IPS DF 4.7 (cell line): Measurements from ENCODE around the gene SZT2.
"Not testable (repeated sequence)": the region's sequence is repeated elsewhere in the genome, so short reads cannot be mapped to it uniquely, and the experiment has no call there.

Experiments
- DNase-seq: peaks from one replicate; pipeline ENCODE4 v3.0.0-alpha.2; 2013; ENCODE audit warnings: low spot score; ENCODE audit errors: extremely low read depth

The SZT2 gene

GRCh38 chr1:43453442-43454269 lies 64.0 kb downstream of the SZT2 start, which contains the start of gene HYI:
Gene HYI, minus strand, starts transcription at chr1:43453931. Its CDS starts 138 bp downstream, at chr1:43453793.
- DNase-seq: no peak

- DNase-seq: peak; percentile 72
Observed at GRCh38 chr1:43454270-43455011, 64.7 kb downstream of the SZT2 start.

GRCh38 chr1:43455213-43455889 lies 65.7 kb downstream of the SZT2 start:
- no peak for DNase-seq

DNA sequence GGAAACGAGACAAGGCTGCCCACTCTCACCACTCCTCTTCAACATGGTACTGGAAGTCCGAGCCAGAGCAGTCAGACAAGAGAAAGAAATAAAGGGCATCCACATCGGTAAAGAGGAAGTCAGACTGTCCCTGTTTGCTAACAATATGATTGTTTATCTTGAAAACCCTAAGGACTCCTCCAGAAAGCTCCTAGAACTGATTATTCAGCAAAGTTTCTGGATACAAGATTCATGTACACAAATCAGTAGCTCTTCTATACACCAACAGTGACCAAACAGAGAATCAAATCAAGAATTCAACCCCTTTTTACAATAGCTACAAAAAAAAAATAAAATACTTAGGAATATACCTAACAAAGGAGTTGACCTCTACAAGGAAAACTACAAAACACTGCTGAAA lies 68.7 kb downstream of the SZT2 start:
- DNase-seq: not testable (repeated sequence)

DNA sequence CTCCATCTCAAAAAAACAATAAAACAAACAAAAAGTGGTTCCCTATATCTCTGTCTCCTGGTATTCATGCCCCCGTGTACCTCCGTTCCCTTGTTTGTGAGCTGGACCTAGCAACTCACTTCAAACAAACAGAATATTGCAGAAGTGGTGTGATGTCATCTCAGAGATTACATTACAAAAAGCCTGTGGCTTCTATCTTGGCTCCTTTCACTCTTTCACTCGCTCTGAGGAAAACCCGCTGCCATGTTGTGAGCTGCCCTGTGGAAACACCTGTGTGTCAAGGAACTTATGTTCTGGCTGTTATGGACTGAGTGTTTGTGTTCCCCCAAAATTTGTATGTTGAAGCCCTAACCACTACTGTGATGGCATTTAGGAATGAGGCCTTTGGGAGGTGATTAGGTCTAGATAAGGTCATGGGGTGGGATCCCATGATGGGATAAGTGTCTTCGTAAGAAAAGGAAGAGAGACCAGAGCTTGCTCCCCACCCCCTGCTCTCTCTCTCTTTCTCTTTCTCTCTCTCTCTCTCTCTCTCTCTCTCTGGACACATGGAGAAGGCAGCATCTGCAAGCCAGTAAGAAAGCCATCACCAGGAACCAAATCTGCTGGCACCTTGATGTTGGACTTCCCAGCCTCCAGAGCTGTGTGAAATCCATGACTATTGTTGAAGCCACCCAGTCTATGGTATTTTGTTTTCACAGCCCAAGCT lies 71.4 kb downstream of the SZT2 start:
- no peak for DNase-seq

GRCh38 chr1:43463479-43463878 lies 73.8 kb downstream of the SZT2 start:
- DNase-seq: no peak

GRCh38 chr1:43464681-43465504 lies 75.2 kb downstream of the SZT2 start:
- no peak for DNase-seq

DNA sequence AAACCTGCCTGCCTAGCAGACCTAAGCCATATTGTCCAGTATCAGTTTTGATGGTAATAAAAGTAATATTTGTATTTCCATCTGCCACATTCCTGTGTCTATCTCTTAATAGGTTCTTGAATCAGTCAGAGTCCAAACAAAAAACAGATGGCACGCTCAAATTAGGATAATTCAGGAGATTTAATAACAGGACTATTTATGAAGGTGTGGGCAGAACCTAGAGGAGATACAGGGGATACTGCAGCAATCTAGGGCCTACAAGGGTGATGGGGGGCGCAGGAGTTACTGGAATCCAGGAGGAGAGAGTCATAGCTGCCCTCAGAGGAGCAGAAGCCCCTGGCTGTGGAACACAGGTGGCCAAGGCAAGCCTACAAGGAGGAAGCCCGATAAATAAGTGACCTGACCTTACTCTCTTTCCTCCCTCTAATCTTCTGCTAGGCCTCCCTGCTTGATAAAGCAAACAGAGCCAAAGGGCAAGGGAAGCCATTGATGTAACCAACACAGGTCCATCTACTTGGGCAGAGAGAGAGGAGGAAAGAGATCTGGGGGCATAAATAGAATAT lies 75.9 kb downstream of the SZT2 start:
- no peak for DNase-seq

DNA sequence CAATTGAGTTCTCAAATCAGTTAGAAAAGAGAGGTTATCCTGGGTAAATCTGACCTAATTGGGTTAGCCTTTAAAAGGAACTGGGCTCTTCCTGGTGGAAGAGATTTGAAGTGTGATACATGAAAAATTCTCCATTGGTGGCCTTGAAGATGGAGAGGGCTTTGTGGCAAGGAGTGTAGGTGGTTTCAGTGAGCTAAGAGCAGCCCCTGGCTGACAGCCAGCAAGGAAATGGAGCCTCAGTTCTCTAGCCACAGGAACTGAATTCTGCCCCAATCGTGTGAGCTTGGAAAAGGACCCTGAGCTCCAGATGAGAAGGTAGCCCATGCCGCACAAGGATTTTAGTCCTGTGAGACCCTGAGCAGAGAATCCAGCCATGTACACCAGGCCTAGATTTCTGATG lies 76.7 kb downstream of the SZT2 start:
- DNase-seq: no peak

DNA sequence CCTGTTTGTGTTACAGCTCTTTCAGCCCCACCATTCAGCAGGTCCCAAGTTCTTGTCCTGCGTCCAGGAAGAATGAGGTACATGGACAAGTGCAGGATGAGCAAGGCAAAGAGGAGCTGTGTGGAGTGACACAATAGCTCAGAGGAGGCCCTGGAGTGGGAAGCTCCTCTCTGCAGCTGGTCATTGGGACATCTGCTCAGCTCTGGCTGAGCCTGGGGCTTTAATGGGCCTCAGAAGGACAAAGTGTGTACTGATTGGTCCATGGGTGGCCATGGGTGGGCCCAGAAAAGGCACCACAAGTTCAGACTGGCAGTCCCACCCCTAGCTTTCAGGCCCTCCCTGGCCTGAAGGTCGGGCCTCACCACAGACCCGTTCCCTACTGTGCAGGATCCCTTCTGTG lies 78.7 kb downstream of the SZT2 start:
- no peak for DNase-seq

- DNase-seq: no peak
Observed at GRCh38 chr1:43469932-43470331, 80.2 kb downstream of the SZT2 start.

DNA sequence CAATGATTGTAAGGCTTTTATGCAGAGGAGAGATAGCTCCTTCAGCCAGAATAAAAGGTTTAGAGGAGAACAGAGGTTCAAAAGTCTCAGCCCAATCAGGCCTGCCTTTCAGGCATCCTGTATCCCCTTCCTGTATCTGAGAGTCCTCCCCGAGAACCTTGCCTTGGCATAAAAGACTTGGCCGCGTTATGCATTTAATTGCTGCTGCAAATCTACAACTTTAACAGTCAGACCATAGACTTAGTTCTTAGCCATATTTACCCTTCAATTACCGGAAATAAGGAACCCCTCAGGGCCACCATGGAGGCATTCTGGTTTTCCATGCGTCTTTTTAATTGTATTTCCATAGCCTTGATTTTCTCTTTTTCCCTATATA lies 82.4 kb downstream of the SZT2 start:
- no peak for DNase-seq

DNA sequence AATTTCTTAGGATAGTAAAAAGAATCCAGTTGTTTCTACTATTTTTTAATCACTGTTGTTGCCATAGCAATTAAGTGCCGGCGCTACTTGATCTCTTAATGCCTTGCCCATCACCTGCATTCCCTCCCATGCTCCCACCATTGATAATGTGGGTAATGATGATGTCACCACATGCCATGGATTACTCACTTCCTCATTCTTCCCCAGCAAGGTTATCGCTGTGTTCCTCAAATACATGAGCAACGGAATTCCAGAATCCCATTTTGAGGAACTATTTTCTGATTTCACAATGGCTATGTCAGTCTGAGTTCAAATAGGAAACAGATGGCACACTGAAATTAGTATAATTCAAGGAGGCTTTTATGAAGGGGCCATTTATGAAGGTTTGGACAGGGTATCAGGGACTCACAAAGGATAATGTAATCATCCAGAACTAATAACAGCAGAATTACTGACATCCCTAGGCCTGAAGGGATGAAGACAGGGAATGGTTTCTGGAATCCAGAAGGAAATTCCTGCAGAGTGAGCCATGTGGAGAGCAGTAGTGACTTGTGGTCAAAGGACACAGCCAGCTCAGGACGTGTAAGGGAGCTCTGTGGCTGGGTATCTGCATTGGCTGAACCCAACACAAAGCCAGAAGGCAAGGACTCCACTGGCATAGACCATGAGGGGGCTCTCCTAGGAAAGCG lies 82.9 kb downstream of the SZT2 start:
- not testable (repeated sequence) for DNase-seq

DNA sequence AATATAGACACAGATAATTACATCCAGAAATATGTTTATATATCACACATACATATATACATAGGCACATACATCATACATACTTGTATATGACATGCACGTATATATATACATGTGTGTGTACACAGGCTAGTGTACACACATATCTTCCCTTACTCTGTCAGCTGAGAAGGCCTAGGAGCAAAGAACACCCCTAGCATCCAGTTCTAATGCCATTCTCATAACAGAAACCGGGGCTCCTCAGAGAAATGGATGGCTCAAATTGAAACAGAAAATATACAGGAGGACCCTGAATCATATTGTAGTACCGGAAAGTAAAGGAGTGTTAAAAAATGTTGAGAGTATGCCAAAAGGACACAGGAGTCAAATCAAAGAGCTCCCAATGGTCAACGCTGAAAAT lies 83.8 kb downstream of the SZT2 start:
- no peak for DNase-seq

DNA sequence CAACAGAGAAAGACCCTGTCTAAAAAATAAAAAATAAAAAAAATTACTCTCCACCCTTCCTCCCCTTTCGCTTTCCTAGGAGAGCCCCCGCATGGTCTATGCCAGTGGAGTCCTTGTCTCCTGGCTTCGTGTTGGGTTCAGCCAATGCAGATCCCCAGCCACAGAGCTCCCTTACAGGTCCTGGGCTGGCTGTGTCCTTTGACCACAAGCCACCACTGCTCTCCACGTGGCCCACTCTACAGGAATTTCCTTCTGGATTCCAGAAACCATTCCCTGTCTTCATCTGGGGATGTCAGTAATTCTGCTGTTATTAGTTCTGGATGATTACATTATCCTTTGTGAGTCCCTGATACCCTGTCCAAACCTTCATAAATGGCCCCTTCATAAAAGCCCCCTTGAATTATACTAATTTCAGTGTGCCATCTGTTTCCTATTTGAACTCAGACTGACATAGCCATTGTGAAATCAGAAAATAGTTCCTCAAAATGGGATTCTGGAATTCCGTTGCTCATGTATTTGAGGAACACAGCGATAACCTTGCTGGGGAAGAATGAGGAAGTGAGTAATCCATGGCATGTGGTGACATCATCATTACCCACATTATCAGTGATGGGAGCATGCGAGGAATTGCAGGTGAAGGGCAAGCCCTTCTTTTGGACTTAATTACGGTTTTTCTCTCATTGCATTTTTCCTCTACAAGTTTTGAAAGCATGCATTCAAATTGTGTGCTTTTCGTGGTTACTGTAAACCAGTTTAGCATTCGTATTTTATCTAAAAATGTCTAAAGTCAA lies 86.1 kb downstream of the SZT2 start:
- DNase-seq: not testable (repeated sequence)

DNA sequence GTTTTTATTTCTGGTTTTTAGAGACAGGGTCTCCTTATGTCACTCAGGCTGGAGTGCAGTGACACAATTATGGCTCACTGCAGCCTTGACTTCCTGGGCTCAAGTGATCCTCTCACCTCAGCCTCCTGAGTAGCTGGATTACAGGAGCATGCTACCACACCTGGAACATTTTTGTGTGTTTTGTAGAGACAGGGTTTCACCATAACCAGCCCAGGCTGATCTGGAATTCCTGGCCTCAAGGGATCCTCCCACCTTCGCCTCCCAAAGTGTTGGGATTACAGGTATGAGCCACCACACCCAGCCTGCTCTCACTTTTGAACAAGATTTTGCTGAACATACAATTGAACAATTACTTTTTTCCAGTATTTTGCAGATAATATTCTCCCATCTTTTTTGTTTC lies 88.0 kb downstream of the SZT2 start:
- no peak for DNase-seq

- no peak for DNase-seq
Observed at GRCh38 chr1:43479414-43479813, 89.7 kb downstream of the SZT2 start.

DNA sequence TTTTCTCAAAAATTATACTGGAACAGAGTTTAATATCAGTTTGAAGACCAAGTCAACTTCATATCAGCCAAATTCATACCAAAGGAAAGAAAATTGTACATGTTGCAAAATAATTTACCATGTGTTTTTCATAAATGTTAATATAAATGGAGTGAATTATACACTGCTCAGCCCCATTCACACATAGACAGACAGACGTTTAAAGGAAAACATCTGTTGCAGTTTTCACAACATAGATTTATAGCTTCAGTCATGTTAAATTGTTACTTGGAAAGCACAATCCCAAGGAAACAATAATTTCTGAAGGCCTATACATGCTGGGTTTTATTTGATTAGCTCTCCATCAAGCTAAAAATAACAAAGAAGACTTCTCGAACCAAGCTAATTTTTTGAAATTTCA lies 91.8 kb downstream of the SZT2 start:
- DNase-seq: no peak

GRCh38 chr1:43482215-43482614 lies 92.5 kb downstream of the SZT2 start:
- no peak for DNase-seq
